ENCODE data around the gene FTCDNL1. TPM values are rescaled to one million over a fixed set of nuclear protein-coding genes. Genes with fewer than 3 reads are reported as not detected.

FTCDNL1 gene
- polyA plus RNA-seq, 3 donors = 0.90 to 3.4 (median 1.4) TPM

DNA sequence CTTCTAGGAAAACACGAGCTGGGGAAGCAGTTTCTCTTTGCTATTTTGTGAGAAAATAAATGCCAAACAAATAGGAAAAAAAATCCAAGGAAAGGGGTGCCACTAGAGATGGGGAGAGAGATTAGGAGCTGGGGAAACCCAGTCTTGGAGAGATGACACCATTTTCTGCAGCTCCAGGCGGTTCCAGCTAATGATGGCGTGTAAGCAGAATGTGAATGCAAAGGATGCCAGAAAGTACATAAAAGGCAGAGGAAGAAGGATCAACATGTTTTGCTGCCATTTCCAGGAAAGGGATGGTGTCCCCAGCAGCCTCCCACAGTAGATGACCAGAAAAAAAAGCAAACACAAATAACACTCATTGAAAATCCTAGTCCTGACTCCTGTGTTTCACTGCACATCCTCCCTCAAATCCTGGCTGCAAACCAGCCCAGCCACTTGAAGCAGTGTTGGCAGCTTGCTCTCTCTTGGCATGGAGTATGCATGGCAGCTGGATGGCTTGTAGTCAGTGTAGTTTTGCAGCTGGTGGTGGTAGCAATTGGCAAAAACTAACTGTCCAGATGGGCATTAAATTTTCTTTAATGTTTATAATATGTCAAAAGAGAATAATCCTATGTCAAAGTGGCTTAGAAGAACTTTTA, 93.6 kb downstream of the FTCDNL1 start:
- no peak overlapping the region for H3K27ac ChIP-seq (ENCODE audit: low read depth, low read length)
- WGBS, 3 donors = 65 to 77% (median 68%) methylated on average over 3 of the region's 3 CpGs

- 46 to 53% (median 51%) methylated on average over 1 of the region's 1 CpG for WGBS, 3 donors
- H3K27ac ChIP-seq (ENCODE audit: low read depth, low read length) = no peak overlapping the region
These were observed 94.2 kb downstream of the FTCDNL1 start for GRCh38 chr2:199756743-199757142.

- 87 to 90% (median 89%) methylated on average over 3 of the region's 3 CpGs for WGBS, 3 donors
- no peak overlapping the region for H3K27ac ChIP-seq (ENCODE audit: low read depth, low read length)
These were observed 94.8 kb downstream of the FTCDNL1 start for GRCh38 chr2:199756211-199756610.

- WGBS, 3 donors = 88 to 91% (median 91%) methylated on average over 3 of the region's 3 CpGs
- H3K27ac ChIP-seq (ENCODE audit: low read depth, low read length) = no peak overlapping the region
These were observed 96.2 kb downstream of the FTCDNL1 start for GRCh38 chr2:199754766-199755165.

- 49 to 70% (median 67%) methylated on average over 8 of the region's 8 CpGs for WGBS, 3 donors
- no peak overlapping the region for H3K27ac ChIP-seq (ENCODE audit: low read depth, low read length)
These were observed 99.4 kb downstream of the FTCDNL1 start for GRCh38 chr2:199751492-199752120.

DNA sequence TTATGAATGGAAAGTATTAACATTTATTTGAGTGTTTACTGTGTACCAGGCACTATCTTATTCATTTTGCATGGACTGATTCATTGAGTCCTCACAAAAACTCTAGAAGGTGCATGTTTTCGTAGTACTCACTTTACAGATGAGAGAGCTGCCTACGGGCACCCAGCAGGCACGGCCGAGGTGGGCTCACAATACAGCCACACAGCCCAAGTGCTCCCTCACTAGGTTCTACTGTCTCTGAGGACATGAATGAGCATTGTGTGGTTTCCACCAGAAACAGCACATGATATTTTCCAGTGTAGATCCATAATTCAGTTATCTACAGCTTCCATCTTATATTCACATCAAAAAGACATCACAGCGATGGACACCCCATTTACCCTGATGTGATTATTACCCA, 101.4 kb downstream of the FTCDNL1 start:
- WGBS, 3 donors = 89 to 93% (median 89%) methylated on average over 5 of the region's 5 CpGs

DNA sequence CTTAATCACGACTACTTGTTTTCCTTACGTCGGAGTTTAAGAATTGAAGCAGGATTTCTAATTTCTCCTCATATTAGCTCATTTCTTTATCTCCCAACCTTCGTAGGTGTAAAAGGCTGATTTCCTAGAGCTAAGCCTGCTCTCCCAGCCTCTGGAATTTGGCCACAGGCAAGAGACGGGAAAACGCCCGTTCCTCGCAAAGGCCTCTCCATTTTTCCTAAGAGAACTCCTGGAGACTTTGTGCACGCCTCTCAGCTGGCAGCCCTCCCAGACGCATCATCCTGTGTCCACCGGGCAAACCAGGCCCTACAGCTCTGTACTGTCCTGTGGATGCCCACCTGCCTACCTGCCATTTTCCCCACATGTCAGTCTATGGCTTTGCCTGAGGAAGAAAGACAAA, 106.3 kb downstream of the FTCDNL1 start:
- 77 to 88% (median 80%) methylated on average over 11 of the region's 11 CpGs for whole genome bisulfite sequencing, 3 donors
- H3K27ac ChIP-seq (ENCODE audit: low read depth, low read length) = no peak overlapping the region

More for the DNA sequence above, 101.4 kb downstream of the FTCDNL1 start:
- H3K27ac ChIP-seq (ENCODE audit: low read depth, low read length) = no peak overlapping the region

DNA sequence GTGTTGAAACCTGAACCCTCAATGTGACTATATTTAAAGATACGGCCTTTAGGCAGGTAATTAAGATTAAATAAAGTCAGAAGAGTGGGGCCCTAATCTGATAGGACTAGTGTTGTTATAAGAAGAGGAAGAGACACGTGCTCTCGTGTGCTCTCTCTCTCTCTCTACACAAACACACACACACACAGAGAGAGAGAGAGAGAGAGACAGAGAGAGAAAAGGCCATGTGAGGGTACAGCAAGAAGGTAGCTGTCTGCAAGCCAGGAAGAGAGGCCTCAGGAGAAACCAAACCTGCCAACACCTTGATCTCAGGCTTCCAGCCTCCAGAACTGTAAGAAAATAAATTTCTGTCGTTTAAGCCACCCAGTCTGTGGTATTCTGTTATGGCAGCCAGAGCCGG, 106.7 kb downstream of the FTCDNL1 start:
- no peak overlapping the region for H3K27ac ChIP-seq (ENCODE audit: low read depth, low read length)
- WGBS, 3 donors = 54 to 66% (median 63%) methylated on average over 5 of the region's 5 CpGs

- 53 to 60% (median 58%) methylated on average over 5 of the region's 5 CpGs for WGBS, 3 donors
- H3K27ac ChIP-seq (ENCODE audit: low read depth, low read length) = no peak overlapping the region
These were observed 107.4 kb downstream of the FTCDNL1 start for GRCh38 chr2:199743415-199744120.

GRCh38 chr2:199742884-199743283, 108.1 kb downstream of the FTCDNL1 start:
- no peak overlapping the region for H3K27ac ChIP-seq (ENCODE audit: low read depth, low read length)
- 60 to 88% (median 84%) methylated on average over 2 of the region's 2 CpGs for WGBS, 3 donors

DNA sequence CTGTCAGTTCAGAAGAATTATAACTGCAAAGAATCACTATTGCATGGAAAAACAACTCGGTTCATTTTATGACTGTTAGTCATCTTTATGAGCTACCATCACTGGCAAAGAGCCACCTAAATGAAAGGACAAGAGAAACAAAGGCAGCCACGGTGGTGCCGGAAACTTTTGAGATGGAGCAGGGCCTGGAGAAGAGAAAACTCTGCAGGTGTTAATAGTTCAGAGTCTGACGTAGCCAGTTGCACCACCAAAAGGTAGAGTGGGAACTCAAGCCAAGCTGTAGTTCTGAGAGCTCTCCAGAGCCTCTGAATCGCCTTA, 110.9 kb downstream of the FTCDNL1 start:
- H3K27ac ChIP-seq (ENCODE audit: low read depth, low read length) = no peak overlapping the region
- WGBS, 3 donors = 34 to 40% (median 34%) methylated on average over 5 of the region's 5 CpGs

DNA sequence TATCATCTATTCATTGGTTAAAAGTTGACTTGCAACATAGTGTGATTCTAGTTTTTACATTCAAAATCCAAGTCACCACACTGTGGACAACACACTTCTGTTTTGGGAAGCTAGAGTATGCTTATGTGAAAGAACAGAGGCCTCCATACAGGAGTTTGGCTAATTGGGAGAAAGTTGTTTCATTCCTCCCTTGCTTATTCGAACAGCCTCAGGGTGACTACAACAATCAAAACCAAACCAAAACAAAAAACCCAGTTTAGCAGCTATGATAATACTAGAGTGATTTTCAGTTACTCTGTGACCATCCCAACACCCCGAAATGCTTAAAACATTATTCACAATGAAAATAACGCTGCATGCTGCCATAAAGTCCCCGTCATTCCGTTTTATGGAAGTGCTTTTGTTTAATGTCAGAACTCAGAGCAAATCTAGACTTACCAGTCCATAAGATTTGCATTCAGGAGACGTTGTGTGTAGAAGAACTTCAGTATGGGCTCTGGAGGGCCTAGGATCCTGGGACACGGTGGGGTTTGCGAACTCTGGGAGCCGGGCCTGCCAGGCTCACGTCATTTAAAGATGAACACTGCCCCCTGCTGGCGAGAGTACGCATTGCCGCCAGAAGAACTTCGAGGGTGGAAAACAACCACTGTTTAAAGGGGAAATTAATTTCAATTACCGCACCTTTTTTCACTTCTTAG, 111.4 kb downstream of the FTCDNL1 start:
- 28 to 34% (median 30%) methylated on average over 15 of the region's 15 CpGs for WGBS, 3 donors
- no peak overlapping the region for H3K27ac ChIP-seq (ENCODE audit: low read depth, low read length)

- WGBS, 3 donors = 42 to 55% (median 42%) methylated on average over 7 of the region's 7 CpGs
- no peak overlapping the region for H3K27ac ChIP-seq (ENCODE audit: low read depth, low read length)
These were observed 112.1 kb downstream of the FTCDNL1 start for GRCh38 chr2:199738727-199739412.

DNA sequence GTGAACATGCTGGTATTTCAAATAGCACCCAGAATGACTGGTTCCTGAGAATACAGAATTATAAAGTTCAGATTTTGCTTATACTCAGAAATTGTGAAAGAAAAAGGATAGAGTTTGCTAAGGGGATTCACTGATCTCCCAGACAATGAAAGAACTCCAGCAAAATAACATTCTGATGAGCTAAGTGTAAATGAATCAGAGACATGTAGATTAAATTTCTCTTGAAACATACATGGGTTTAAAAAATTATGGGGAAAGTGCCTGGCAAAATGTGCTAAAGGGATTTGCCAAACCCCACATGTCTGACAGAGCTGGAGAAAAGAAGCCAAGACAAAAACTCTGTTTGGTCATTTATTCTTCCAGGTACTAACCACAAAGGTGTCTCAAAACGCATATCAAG, 116.3 kb downstream of the FTCDNL1 start:
- H3K27ac ChIP-seq (ENCODE audit: low read depth, low read length) = no peak overlapping the region
- 53 to 78% (median 77%) methylated on average over 1 of the region's 1 CpG for WGBS, 3 donors

DNA sequence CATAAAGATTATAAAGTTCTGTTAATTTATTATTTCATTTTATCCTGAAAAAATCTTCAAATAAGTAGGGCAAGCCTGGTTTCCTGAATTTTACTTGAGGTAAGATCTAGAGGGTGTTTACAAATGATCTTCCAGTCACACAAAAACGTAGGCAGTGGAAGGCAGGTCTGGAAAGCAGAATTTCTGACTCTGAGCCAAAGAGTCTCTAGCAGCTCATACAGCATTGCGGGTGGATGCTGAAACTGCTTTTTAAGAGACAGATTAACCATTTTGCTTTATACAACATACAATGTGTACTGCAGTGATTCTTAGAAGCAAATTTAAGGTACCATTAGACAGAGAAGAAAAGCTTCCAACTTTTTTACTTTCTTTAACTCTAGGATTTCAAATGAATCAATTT, 117.0 kb downstream of the FTCDNL1 start:
- WGBS, 3 donors = 38 to 42% (median 40%) methylated on average over 2 of the region's 2 CpGs

DNA sequence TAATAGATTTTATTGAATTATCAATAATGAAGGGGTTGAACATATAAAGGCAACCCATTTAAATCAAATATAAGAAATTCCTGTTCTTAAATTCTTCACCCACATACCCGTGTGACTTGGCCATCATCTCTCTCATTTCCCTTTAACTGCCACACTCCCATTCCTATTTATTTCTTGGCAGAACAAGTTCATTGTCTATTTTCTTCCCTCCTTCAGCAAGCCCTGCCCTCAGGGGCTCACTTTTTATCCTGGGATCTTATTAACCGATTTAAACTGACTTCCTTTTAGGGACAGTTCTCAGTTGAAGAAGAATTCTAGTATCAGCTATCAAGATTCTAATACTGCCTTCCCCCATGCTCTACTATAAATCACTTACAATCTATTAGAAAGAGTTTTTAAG, 123.2 kb downstream of the FTCDNL1 start:
- 54 to 69% (median 60%) methylated on average over 2 of the region's 2 CpGs for WGBS, 3 donors
- no peak overlapping the region for H3K27ac ChIP-seq (ENCODE audit: low read depth, low read length)

More for the DNA sequence above, 117.0 kb downstream of the FTCDNL1 start:
- no peak overlapping the region for H3K27ac ChIP-seq (ENCODE audit: low read depth, low read length)

- 66 to 80% (median 69%) methylated on average over 1 of the region's 1 CpG for WGBS, 3 donors
- no peak overlapping the region for H3K27ac ChIP-seq (ENCODE audit: low read depth, low read length)
These were observed 123.7 kb downstream of the FTCDNL1 start for GRCh38 chr2:199727306-199727705.

- 90 to 95% (median 94%) methylated on average over 4 of the region's 4 CpGs for WGBS, 3 donors
- H3K27ac ChIP-seq (ENCODE audit: low read depth, low read length) = no peak overlapping the region
These were observed 132.9 kb downstream of the FTCDNL1 start for GRCh38 chr2:199718074-199718473.

GRCh38 chr2:199717587-199717907, 133.4 kb downstream of the FTCDNL1 start:
- no peak overlapping the region for H3K27ac ChIP-seq (ENCODE audit: low read depth, low read length)
